ENCODE data around the gene WNT10A. TPM values are rescaled to one million over a fixed set of nuclear protein-coding genes. Genes with fewer than 3 reads are reported as not detected.

WNT10A gene
- total and polyA plus RNA-seq, 9 of the 15 experiments (the other 6 are each of a cell fraction or from before 2014, with no cell fraction given) = not detected

DNA sequence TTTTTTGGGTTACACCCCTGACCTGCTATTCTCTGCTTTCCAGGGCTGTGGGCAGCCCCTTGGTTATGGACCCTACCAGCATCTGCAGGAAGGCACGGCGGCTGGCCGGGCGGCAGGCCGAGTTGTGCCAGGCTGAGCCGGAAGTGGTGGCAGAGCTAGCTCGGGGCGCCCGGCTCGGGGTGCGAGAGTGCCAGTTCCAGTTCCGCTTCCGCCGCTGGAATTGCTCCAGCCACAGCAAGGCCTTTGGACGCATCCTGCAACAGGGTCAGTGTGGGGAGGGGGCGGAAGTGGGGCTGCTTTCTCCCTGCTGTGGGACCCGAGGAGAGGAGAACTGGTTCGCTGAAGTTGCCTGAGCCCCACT is 9.7 kb upstream of the WNT10A start (continued):
- no peak for TF ChIP-seq RNF219 (CRISPR knock-in tag; IDR thresholded peaks at IDR 0.05)
- TF ChIP-seq, protein P1, sequence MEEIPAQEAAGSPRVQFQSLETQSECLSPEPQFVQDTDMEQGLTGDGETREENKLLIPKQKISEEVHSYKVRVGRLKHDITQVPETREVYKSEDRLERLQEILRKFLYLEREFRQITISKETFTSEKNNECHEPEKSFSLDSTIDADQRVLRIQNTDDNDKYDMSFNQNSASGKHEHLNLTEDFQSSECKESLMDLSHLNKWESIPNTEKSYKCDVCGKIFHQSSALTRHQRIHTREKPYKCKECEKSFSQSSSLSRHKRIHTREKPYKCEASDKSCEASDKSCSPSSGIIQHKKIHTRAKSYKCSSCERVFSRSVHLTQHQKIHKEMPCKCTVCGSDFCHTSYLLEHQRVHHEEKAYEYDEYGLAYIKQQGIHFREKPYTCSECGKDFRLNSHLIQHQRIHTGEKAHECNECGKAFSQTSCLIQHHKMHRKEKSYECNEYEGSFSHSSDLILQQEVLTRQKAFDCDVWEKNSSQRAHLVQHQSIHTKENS (CRISPR knock-in tag; IDR thresholded peaks at IDR 0.05) = no peak
- no peak for TF ChIP-seq ZNF644 (tag; IDR thresholded peaks at IDR 0.05; ENCODE audit: low read depth)
- TF ChIP-seq XRCC4 (IDR thresholded peaks at IDR 0.05; ENCODE audit: extremely low read depth, insufficient read depth, insufficient read length) = no peak
- TF ChIP-seq, protein P2, sequence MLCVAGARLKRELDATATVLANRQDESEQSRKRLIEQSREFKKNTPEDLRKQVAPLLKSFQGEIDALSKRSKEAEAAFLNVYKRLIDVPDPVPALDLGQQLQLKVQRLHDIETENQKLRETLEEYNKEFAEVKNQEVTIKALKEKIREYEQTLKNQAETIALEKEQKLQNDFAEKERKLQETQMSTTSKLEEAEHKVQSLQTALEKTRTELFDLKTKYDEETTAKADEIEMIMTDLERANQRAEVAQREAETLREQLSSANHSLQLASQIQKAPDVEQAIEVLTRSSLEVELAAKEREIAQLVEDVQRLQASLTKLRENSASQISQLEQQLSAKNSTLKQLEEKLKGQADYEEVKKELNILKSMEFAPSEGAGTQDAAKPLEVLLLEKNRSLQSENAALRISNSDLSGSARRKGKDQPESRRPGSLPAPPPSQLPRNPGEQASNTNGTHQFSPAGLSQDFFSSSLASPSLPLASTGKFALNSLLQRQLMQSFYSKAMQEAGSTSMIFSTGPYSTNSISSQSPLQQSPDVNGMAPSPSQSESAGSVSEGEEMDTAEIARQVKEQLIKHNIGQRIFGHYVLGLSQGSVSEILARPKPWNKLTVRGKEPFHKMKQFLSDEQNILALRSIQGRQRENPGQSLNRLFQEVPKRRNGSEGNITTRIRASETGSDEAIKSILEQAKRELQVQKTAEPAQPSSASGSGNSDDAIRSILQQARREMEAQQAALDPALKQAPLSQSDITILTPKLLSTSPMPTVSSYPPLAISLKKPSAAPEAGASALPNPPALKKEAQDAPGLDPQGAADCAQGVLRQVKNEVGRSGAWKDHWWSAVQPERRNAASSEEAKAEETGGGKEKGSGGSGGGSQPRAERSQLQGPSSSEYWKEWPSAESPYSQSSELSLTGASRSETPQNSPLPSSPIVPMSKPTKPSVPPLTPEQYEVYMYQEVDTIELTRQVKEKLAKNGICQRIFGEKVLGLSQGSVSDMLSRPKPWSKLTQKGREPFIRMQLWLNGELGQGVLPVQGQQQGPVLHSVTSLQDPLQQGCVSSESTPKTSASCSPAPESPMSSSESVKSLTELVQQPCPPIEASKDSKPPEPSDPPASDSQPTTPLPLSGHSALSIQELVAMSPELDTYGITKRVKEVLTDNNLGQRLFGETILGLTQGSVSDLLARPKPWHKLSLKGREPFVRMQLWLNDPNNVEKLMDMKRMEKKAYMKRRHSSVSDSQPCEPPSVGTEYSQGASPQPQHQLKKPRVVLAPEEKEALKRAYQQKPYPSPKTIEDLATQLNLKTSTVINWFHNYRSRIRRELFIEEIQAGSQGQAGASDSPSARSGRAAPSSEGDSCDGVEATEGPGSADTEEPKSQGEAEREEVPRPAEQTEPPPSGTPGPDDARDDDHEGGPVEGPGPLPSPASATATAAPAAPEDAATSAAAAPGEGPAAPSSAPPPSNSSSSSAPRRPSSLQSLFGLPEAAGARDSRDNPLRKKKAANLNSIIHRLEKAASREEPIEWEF (CRISPR knock-in tag; IDR thresholded peaks at IDR 0.05) = no peak
- no peak for TF ChIP-seq ZNF830 (CRISPR knock-in tag; IDR thresholded peaks at IDR 0.05)
- no peak for TF ChIP-seq PHTF2 (CRISPR knock-in tag; IDR thresholded peaks at IDR 0.05)

All from K562 (cell line).